HG03064 (cell line): ENCODE measurements around the gene EXTL1.

ENCODE experiments used
- ATAC-seq: cut with Tn5 transposase; IDR thresholded peaks from one replicate; pipeline ENCODE4 v1.9.1; 2021; ENCODE audit warnings: low read depth; ENCODE audit not compliant: unreplicated experiment

EXTL1 gene

GRCh38 chr1:25996966-25997827, 24.4 kb upstream of the EXTL1 start:
- no peak for ATAC-seq

GRCh38 chr1:25997828-25998761, 23.5 kb upstream of the EXTL1 start, which contains the start of gene PAFAH2:
Gene PAFAH2 (minus strand): TSS chr1:25998063. CDS start chr1:25990816, 7,247 bp downstream.
- peak; percentile 92 for ATAC-seq

GRCh38 chr1:25999041-25999800, 22.4 kb upstream of the EXTL1 start:
- no peak for ATAC-seq

GRCh38 chr1:26003262-26003661, 18.3 kb upstream of the EXTL1 start:
- ATAC-seq = no peak

GRCh38 chr1:26003756-26004155, 17.8 kb upstream of the EXTL1 start:
- ATAC-seq = no peak

- ATAC-seq = no peak
Observed at GRCh38 chr1:26005434-26006105, 16.0 kb upstream of the EXTL1 start.

- ATAC-seq = no peak
Observed at GRCh38 chr1:26006710-26007109, 14.9 kb upstream of the EXTL1 start.

GRCh38 chr1:26009796-26010447, 11.7 kb upstream of the EXTL1 start:
- ATAC-seq = no peak

GRCh38 chr1:26010825-26011224, 10.8 kb upstream of the EXTL1 start:
- ATAC-seq = no peak

- ATAC-seq = no peak
Observed at GRCh38 chr1:26012864-26013263, 8.7 kb upstream of the EXTL1 start.

GRCh38 chr1:26014179-26014578, 7.4 kb upstream of the EXTL1 start:
- ATAC-seq = no peak

GRCh38 chr1:26015358-26015757, 6.2 kb upstream of the EXTL1 start:
- no peak for ATAC-seq

- no peak for ATAC-seq
Observed at GRCh38 chr1:26016258-26016952, 5.2 kb upstream of the EXTL1 start.

GRCh38 chr1:26016953-26017545, 4.5 kb upstream of the EXTL1 start:
- ATAC-seq = no peak

- no peak for ATAC-seq
Observed at GRCh38 chr1:26017606-26018005, 4.0 kb upstream of the EXTL1 start.

- no peak for ATAC-seq
Observed at GRCh38 chr1:26019641-26020315, 1.8 kb upstream of the EXTL1 start.

GRCh38 chr1:26020330-26020768, 1.2 kb upstream of the EXTL1 start:
- no peak for ATAC-seq
